Right cardiac atrium (tissue), 5 donors: Measurements from ENCODE around the gene TSKU. TPM values are rescaled to one million over a fixed set of nuclear protein-coding genes. Genes with fewer than 3 reads are reported as not detected.
A peak's percentile ranks its signal among the peaks of the same experiment; 100 is the strongest.
"Not testable (repeated sequence)": the region's sequence is repeated elsewhere in the genome, so short reads cannot be mapped to it uniquely, and the experiment has no call there.

Source experiments
- ATAC-seq, 2 donors: fragments of 200-7000 bp; cut with Tn5 transposase; one replicate each; pipeline versions ENCODE4 v1.8.0 to v1.9.1; 2020; ENCODE audit warnings: moderate library complexity in 2 of 2, mild to moderate bottlenecking in 1 of 2
- DNase-seq, 3 donors: peaks; one replicate each; pipeline ENCODE4 v3.0.0-alpha.2; 2020
- H3K27ac ChIP-seq: one replicate; pipeline ENCODE4 v1.5.1; 2013; ENCODE audit warnings: mild to moderate bottlenecking, low read length, control low read depth, moderate library complexity
- H3K27me3 ChIP-seq: one replicate; pipeline ENCODE4 v1.6.1; 2013; ENCODE audit not compliant: control insufficient read depth, insufficient read depth
- H3K4me1 ChIP-seq: one replicate; pipeline ENCODE4 v1.6.1; 2013; ENCODE audit warnings: low read length; ENCODE audit not compliant: control insufficient read depth, insufficient read depth
- H3K4me3 ChIP-seq: one replicate; pipeline ENCODE4 v1.5.1; 2013; ENCODE audit warnings: low read length, control low read depth
- H3K9me3 ChIP-seq: one replicate; pipeline ENCODE4 v1.6.1; 2013; ENCODE audit warnings: low read length; ENCODE audit not compliant: control insufficient read depth
- WGBS: extraction: QIAGEN DNeasy Blood & Tissue Kit; methylation state at CpG from one replicate; pipeline ENCODE4 v1.1.7; 2013; 5-methylcytosine and 5-hydroxymethylcytosine counted together
- intact Hi-C, 4 donors: fragments of 100-400 bp; cut with DNase I; formaldehyde crosslinking; loops; one replicate each; pipeline versions ENCODE4 v1.11.0 to v1.14.0; 2022 to 2023
- polyA plus RNA-seq: library from polyadenylated mRNA; stranded (reverse); fragments of 200-250 nt; gene quantifications from one replicate; pipeline ENCODE4 v1.2.3, GENCODE V29; 2013
- total RNA-seq, 4 donors: library from RNA; stranded (reverse); fragmentation: NEBNext Ultra II Directional; extraction: Animal tissue kit (Norgen Biotek cat#: 25700); gene quantifications; one replicate each; pipeline ENCODE4 v1.2.1, GENCODE V29; 2021
- donor health status: healthy with polysubstance abuse.
- donor health status: DM: no; HTN: yes; CAD: no.
- donor health status: DM: no; HTN: no; CAD: no.
- donor health status: DM: no; HTN: yes; CAD: no; lungs with severe emphysema.
- donor health status: DM: yes; HTN: yes; CAD: no.

The TSKU gene
- total and polyA plus RNA-seq, 5 donors = 10.6 to 26.8 (median 14.1) TPM

GRCh38 chr11:76783896-76784813 lies 999 bp downstream of the TSKU start:
- Histone ChIP-seq H3K27ac (peak overlapping the region; percentile 21), H3K4me3 (peak overlapping the region; percentile 74), H3K4me1 (peaks cover 8% of the 10 kb centered on the region), H3K27me3 (no peaks in the 10 kb centered on the region), H3K9me3 (no peaks in the 10 kb centered on the region)
- 5% methylated on average over 65 of the region's 65 CpGs for WGBS
- peak; percentile 79 to 91 (median 87) for DNase-seq
- intact Hi-C loops = no loop called here
- ATAC-seq = peak; percentile 61 to 74

- intact Hi-C loops = no loop called here
- Histone ChIP-seq H3K27me3 (no peaks in the 10 kb centered on the region), H3K4me3 (peak overlapping the region; percentile 74), H3K27ac (no peak overlapping the region), H3K4me1 (peaks cover 12% of the 10 kb centered on the region), H3K9me3 (no peaks in the 10 kb centered on the region)
- 61% methylated on average over 6 of the region's 6 CpGs for WGBS
- no peak for DNase-seq
- no peak for ATAC-seq
These were observed 2.4 kb downstream of the TSKU start for GRCh38 chr11:76785513-76785912.

- H3K4me3 ChIP-seq = no peak overlapping the region
- H3K9me3 ChIP-seq = no peaks in the 10 kb centered on the region
- no peak for DNase-seq
- peaks cover 11% of the 10 kb centered on the region for H3K4me1 ChIP-seq
- H3K27ac ChIP-seq = no peak overlapping the region
- no peaks in the 10 kb centered on the region for H3K27me3 ChIP-seq
- WGBS = 88% methylated on average over 6 of the region's 6 CpGs
- intact Hi-C loops = no loop called here
- ATAC-seq = no peak
These were observed 2.9 kb downstream of the TSKU start for GRCh38 chr11:76786016-76786415.

- intact Hi-C loops = no loop called here
- ATAC-seq (no peak), DNase-seq (no peak)
- WGBS = 76% methylated on average over 4 of the region's 4 CpGs
- H3K9me3 ChIP-seq = no peaks in the 10 kb centered on the region
- no peak overlapping the region for H3K27ac ChIP-seq
- H3K27me3 ChIP-seq = no peaks in the 10 kb centered on the region
- no peak overlapping the region for H3K4me3 ChIP-seq
- peaks cover 9% of the 10 kb centered on the region for H3K4me1 ChIP-seq
These were observed 3.4 kb downstream of the TSKU start for GRCh38 chr11:76786441-76787014.

GRCh38 chr11:76787271-76787670 lies 4.1 kb downstream of the TSKU start:
- Histone ChIP-seq H3K4me1 (peaks cover 9% of the 10 kb centered on the region), H3K27ac (no peak overlapping the region)
- intact Hi-C loops = no loop called here

GRCh38 chr11:76787911-76788596 lies 4.9 kb downstream of the TSKU start:
- Histone ChIP-seq H3K4me1 (peaks cover 9% of the 10 kb centered on the region), H3K9me3 (no peaks in the 10 kb centered on the region), H3K27ac (no peak overlapping the region), H3K4me3 (no peak overlapping the region), H3K27me3 (no peaks in the 10 kb centered on the region)
- ATAC-seq (no peak), DNase-seq (peak in 2 of 3 donors; percentile 40 to 46)
- intact Hi-C loops = no loop called here
- WGBS = 54% methylated on average over 12 of the region's 12 CpGs

More at GRCh38 chr11:76787271-76787670, 4.1 kb downstream of the TSKU start:
- Histone ChIP-seq H3K27me3 (no peaks in the 10 kb centered on the region), H3K4me3 (no peak overlapping the region), H3K9me3 (no peaks in the 10 kb centered on the region)
- WGBS = 91% methylated on average over 4 of the region's 4 CpGs
- ATAC-seq (no peak), DNase-seq (no peak)

- 82% methylated on average over 10 of the region's 10 CpGs for WGBS
- ATAC-seq = peak in 1 of 2 donors; percentile 9
- H3K4me1 ChIP-seq = peaks cover 10% of the 10 kb centered on the region
- no peak overlapping the region for H3K27ac ChIP-seq
- intact Hi-C loops = no loop called here
- peak; percentile 51 to 77 (median 72) for DNase-seq
- no peaks in the 10 kb centered on the region for H3K9me3 ChIP-seq
- H3K4me3 ChIP-seq = no peak overlapping the region
- H3K27me3 ChIP-seq = no peaks in the 10 kb centered on the region
These were observed 5.7 kb downstream of the TSKU start for GRCh38 chr11:76788661-76789442.

- WGBS = 88% methylated on average over 2 of the region's 2 CpGs
- Histone ChIP-seq H3K27ac (no peak overlapping the region), H3K27me3 (no peaks in the 10 kb centered on the region), H3K4me1 (peaks cover 12% of the 10 kb centered on the region), H3K9me3 (no peaks in the 10 kb centered on the region), H3K4me3 (no peak overlapping the region)
- ATAC-seq = no peak
- DNase-seq = no peak
- intact Hi-C loops = no loop called here
These were observed 6.2 kb downstream of the TSKU start for GRCh38 chr11:76789443-76789719.

GRCh38 chr11:76790251-76790650 lies 7.1 kb downstream of the TSKU start:
- intact Hi-C loops = no loop called here
- peaks cover 12% of the 10 kb centered on the region for H3K4me1 ChIP-seq
- no peaks in the 10 kb centered on the region for H3K9me3 ChIP-seq
- ATAC-seq (no peak), DNase-seq (no peak)
- no peak overlapping the region for H3K27ac ChIP-seq
- no peaks in the 10 kb centered on the region for H3K27me3 ChIP-seq
- no peak overlapping the region for H3K4me3 ChIP-seq
- WGBS = 69% methylated on average over 5 of the region's 5 CpGs

- ATAC-seq, H3K27ac ChIP-seq, H3K27me3 ChIP-seq, DNase-seq, H3K9me3 ChIP-seq, intact Hi-C loops, H3K4me3 ChIP-seq: not testable (repeated sequence)
- peaks cover 12% of the 10 kb centered on the region for H3K4me1 ChIP-seq
- 92% methylated on average over 4 of the region's 4 CpGs for WGBS
These were observed 8.0 kb downstream of the TSKU start for GRCh38 chr11:76791002-76791770.
